Stromal cell of bone marrow (primary cell): ENCODE results near the gene RMDN2.
A peak's percentile ranks its signal among the peaks of the same experiment; 100 is the strongest.
"Not testable (repeated sequence)": the region's sequence is repeated elsewhere in the genome, so short reads cannot be mapped to it uniquely, and the experiment has no call there.

Experiments used
- DNase-seq: peaks from one replicate; pipeline ENCODE4 v3.0.0-alpha.2; 2012; ENCODE audit warnings: low read depth

The RMDN2 gene

DNA sequence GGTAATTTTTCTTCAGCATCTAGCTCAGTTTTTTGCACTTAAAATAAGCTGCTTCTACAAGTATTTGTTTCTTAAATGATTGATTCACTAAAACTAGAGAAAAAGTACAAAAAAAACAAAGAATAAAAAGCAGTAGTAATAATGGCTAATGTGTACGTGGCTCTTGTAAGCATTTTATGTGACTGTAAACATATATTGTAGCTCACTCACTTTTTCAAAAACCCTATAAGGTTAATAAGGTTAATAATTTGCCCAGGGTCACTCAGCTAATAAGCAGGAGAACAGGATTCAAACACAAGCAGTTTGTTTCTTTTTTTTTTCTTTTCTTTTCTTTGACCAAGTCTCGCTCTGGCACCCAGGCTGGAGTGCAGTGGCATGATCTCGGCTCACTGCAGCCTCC lies 67.5 kb downstream of the RMDN2 start:
- no peak for DNase-seq

DNA sequence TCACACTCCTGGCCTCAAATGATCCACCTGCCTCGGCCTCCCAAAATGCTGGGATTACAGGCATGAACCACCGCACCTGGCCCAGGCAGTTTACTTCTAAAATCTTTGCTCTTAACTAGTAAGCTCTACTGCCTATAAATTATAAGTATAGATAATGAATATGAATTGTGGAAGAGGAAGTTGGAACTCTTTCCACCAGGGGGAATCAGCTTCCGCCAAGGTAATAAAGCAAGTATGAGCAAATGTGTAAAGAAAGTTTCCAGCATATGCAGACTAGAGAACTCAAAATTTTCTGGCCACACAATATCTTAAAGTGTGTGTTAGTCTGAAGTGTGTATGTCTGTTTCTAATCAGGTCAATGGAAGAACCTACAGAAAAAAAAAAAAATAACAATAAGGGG lies 68.1 kb downstream of the RMDN2 start:
- DNase-seq = no peak

DNA sequence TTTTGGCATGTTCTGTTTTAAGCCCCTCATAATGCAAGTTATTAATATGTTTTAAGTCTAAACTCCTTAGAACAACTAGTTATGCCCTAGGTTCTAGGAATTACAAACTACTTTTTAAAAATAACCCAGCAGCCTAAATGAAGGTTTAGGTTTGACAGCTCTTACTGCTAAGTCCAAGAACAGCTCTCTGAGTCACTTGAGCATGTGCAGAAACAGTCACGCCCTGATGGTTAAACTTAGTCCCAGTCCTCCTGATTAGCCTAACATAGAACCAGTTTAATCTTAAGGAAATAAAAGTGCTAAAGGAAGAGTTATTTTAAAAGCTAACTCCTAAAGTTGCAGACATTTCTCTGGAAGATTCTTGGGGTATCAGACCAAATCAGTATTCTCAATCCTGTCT lies 72.5 kb downstream of the RMDN2 start:
- no peak for DNase-seq

DNA sequence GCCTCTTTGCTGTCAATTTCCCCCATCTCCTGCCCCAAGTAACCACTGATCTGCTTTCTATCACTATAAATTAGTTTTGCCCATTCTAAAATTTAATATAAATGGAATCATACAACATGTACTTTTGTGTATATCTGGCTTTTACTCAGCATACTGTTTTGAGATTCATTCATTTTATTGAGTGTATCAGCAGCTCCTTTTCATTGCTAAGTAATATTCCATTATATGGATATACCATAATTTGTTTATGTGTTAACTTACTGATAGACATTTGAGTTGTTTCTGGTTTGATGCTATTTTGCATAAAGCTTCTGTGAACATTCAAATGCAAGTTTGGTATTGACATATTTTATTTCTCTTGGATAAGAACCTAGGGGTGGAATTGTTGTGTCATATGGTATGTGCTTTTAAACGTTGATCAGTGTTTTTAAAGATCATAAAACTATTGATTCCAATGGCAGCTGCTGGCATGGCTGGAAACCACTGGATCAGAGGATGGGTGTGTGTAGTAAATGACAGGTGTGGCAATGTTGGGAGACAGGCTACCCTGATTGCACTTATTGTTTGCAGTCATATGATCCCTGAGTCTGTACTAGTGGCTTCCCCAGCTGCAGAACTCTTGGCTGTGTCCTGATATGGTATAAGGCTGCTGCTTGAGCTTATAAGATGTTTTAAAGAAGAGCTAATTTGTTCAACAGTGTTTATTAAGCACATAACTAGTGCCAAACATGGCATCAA lies 75.6 kb downstream of the RMDN2 start:
- no peak for DNase-seq

DNA sequence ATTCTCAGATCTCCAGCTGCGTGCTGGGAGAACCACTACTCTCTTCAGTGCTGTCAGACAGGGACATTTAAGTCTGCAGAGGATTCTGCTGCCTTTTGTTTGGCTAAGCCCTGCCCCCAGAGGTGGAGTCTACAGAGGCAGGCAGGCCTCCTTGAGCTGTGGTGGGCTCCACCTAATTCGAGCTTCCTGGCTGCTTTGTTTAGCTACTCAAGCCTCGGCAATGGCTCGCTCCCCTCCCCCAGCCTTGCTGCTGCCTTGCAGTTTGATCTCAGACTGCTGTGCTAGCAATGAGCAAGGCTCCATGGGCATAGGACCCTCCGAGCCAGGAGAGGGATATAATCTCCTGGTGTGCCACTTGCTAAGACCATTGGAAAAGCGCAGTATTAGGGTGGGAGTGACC lies 85.1 kb downstream of the RMDN2 start:
- DNase-seq = not testable (repeated sequence)

DNA sequence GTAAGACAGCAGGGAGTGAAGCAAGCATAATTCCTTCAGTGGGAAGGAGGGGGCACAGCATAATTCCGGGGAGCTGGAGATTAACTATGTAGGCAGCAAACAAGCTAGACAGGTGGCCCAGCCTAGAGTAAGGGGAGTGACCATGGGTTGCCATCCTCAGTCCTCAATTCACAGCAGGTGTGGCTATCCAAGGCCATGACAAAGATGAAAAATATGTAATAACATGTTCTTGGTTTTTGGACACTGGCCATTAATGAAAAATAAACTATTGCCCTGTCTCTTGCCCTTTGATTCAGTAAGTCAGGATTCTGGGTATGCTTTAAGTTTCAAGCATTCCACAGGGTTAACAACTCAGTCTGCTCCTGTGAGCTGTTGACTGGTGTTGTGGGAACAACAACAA lies 85.9 kb downstream of the RMDN2 start:
- no peak for DNase-seq

DNA sequence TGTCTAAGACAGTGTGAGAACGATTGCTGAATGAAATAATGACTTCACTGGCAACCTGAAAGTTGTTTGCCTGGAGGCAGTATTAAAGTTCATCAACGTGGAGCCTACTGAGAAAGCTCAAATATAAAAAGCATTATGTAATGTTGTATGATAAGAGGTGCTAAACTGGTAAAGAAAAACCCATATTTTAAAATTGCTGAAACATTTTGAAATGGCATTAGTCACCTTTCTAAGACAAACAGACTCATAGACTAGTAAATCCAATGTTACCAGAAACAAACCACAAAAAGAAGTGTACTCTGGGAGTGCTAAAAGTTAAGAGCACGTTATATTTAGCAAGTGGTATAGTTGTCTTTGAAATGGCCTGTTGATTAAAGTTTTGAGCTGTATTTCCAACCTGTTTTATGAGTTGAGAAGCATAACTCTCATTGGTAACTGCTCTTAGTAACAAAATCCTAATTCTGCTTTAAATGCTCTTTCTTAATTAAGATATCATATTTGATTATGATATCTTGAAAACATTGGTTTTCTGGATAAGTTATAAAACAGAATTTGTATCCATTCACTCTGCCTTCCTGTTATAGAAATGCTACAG lies 88.2 kb downstream of the RMDN2 start:
- peak; percentile 64 for DNase-seq

DNA sequence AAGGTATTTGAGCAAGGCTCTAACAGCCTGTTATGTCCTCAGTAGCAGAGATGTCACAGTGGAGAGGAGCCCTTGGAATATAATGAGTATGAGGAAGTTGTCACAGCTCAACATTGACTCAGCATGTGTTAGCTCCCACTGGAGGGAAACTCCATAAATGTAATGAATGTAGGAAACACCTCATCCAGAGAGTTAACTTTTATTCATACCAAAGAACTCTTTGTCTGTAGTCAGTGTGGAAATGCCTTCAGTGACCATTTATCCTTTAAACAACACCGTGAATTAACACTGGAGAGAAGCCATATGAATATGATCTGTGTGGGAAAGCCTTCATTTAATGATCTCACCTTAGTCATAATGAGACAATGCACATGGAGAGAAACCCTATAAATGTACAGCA lies 91.1 kb downstream of the RMDN2 start:
- DNase-seq = no peak

DNA sequence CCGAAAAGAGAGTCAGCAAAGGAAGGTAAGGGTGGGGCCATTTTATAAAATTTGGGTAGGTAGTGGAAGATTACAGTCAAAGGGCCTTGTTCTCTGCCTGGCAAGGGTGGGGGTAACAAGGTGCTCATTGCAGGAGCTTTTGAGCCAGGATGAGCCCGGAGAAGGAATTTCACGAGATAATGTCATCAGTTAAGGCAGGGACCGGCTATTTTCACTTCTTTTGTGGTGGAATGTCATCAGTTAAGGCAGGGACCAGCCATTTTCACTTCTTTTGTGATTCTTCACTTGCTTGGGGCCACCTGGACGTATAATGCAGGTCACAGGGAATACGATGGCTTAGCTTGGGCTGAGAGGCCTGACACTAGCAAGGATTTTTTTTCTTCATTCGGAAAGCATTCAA lies 92.7 kb downstream of the RMDN2 start:
- DNase-seq = no peak

DNA sequence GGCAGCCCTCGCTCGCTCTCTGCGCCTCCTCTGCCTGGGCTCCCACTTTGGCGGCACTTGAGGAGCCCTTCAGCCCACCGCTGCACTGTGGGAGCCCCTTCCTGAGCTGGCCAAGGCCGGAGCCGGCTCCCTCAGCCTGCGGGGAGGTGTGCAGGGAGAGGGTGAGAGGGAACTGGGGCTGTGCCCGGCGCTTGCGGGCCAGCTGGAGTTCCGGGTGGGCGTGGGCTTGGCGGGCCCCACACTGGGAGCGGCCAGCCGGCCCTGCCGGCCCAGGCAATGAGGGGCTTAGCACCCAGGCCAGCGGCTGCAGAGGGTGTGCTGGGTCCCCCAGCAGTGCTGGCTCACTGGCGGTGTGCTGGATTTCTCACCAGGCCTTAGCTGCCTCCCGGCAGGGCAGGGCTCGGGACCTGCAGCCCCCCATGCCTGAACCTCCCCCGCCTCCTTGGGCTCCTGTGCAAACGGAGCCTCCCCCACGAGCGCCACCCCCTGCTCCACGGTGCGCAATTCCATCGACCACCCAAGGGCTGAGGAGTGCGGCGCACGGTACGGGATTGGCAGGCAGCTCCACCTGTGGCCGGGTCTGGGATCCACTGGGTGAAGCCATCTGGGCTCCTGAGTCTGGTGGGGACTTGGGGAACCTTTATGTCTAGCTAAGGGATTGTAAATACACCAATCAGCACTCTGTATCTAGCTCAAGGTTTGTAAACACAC lies 95.4 kb downstream of the RMDN2 start:
- DNase-seq = not testable (repeated sequence)

DNA sequence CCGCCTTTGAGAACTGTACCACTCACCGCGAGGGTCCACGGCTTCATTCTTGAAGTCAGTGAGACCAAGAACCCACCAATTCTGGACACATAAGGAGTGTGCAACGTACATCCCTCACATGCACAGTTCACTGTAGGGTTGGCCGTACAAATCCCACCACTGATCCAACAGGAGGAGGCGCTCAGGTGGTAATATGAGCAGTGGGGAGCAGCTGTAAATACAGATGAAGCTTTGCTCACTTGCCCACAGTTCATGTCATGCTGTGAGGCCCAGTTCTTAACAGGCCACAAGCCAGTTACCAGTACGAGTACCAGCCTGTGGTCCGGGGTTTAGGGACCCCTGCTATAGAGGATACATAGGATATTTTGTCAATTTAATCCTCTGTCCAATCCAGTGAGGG lies 96.5 kb downstream of the RMDN2 start:
- no peak for DNase-seq

DNA sequence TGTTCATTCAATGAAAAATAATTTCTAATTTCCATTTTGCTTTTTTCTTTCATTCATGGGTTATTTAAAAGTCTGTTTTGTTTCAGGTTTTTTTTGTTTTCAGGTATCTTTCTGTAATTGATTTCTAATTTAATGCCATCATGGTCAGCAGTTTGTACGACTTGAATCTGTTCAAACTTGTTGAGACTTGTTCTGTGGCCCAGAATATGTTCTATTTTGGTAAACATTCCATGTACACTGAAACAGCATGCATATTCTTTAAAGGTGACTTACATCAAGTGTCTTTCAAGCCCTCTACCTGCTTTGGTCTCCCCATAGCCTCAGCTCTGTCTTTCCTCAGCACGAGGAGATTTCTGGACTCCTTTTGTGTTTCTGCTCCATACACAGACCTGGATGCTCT lies 101.8 kb downstream of the RMDN2 start:
- no peak for DNase-seq

DNA sequence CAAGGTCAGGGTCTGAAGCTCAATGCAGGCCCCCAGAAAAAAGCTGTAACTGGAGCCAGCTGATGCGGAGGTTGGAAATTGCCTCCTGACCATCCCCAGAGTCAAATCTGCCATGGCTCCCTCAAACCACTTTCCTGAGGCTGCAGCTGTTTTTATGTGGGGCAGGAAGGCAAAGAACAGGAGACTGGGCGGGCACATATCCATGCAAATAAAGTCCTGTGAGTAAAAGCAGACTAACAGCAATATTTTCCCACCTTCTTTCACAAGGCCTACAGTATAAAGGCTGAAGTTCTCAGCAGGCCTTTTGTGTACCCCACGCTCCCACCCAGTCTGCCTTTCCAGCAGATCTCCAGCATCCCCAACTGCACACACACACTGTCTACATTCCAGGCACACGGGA lies 103.7 kb downstream of the RMDN2 start:
- DNase-seq = no peak

DNA sequence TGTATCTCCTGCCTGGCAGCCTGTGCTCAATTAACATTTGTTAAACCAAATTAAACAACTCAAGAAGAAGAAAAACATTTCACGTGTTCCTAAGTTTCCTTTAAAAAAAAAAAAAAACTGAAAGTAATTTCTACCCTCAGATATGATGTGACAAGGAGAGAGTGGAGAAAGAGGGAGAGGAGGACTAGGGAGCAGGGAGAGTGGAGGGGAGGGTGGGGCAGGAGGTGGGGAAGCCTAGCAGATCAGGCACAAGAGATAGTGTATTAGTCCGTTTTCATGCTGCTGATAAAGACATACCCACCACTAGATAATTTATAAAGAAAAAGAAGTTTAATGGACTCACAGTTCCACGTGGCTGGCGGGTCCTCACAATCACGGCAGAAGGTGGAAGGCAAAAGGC lies 104.4 kb downstream of the RMDN2 start:
- no peak for DNase-seq

DNA sequence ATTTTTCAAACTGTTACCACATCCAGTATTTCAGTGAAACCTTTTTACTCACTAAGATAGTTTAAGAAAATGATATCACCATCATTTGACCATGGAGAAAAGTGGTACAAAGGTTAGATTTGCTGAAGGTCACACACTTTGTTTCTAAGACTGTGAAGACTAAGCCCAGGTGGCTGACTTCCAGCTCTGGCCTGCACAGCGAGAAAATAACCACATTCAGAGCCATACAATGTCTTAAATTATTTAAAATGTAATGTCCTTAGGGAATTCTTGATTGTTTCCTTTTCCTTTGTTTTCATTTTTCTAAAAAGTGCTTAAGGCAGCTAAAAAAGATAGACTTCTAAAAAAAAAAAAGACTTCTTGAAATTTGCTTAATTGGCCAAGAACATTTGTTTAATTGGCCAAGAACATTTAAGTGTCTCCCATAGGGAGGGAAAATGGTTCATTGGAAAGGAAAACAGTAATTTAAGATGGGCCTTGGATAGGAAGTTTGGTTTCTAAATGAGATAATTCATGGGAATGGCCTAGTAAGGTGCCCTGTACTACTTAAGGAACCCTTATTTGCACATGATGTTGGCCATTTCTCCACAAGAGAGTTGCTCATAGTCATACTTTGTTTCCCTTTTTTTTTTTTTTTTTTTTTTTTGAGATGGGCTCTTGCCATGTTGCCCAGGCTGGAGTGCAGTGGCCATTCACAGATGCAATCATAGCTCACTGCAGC lies 105.7 kb downstream of the RMDN2 start:
- peak; percentile 60 for DNase-seq

DNA sequence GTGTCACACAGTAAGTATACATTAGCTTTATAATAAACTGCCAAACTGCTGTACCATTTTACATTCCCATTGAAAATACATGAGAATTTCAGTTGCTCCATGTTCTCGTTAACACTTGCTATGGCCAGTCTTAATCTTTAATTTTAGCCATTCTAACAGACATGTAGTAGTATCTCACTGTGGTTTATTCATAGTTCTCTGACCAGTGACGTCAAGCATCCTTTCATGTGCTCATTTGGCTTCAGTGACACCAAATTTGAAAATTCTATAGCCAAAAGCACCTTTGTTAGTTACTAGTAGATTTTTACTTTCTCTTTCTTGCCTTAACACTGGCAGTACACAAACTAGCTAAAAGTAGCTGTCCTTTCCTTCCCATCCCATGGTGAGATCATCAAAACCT lies 107.9 kb downstream of the RMDN2 start:
- DNase-seq = no peak

DNA sequence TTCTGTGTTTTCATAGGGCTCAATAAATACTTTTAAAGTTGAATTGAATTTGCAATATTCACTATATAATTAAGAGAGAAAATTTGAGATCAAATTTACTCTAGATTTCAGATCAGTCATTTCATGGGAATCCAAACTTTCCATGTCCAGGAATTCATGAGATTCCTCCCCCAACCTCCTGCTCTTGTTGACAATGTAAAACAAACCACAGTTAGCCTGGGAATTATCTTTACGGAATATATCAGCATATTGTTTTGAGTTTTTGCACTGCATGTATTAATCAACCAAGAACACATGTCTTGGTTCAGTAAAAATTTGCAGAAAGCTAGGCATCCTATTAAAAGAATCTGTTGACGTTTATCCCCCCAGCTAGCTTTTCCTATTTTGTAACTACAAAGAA lies 108.6 kb downstream of the RMDN2 start:
- no peak for DNase-seq

DNA sequence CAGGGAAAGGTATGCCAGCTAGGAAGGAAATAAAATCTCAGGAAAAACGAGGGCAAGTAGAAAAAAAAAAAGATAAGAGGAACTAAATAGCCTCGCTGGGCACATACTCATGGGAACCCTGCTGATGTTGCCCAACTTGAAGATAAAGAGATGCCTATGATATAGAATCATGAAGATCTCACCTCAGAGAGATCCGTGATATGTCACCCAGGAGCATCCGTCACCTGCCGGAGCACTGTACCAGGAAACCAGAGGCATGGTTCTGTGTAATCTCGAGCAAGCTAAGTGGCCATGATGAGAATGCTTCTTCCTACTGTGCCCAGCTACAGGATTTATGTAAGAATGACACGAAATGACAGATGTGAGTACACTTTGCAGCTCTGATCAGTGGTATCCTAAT lies 110.9 kb downstream of the RMDN2 start:
- DNase-seq = no peak

DNA sequence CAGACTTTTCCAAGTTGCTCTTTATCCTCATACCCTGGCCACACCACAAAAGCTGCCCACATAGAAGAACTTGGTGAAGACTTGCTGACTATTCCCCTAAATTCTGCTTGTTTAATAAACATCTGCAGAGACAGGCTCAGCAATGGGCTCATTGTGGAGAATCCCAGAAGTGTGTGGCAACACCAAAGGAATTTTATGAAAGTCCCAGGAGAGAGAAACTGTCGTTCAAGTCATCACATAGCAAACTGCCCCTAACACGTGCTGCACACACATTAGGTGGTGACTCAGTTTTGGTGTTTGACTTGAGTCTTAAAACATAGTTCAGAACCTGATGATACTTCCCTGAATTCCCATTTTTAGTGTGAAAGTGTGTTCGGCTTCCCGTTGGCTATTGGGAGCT lies 112.2 kb downstream of the RMDN2 start:
- DNase-seq = no peak

DNA sequence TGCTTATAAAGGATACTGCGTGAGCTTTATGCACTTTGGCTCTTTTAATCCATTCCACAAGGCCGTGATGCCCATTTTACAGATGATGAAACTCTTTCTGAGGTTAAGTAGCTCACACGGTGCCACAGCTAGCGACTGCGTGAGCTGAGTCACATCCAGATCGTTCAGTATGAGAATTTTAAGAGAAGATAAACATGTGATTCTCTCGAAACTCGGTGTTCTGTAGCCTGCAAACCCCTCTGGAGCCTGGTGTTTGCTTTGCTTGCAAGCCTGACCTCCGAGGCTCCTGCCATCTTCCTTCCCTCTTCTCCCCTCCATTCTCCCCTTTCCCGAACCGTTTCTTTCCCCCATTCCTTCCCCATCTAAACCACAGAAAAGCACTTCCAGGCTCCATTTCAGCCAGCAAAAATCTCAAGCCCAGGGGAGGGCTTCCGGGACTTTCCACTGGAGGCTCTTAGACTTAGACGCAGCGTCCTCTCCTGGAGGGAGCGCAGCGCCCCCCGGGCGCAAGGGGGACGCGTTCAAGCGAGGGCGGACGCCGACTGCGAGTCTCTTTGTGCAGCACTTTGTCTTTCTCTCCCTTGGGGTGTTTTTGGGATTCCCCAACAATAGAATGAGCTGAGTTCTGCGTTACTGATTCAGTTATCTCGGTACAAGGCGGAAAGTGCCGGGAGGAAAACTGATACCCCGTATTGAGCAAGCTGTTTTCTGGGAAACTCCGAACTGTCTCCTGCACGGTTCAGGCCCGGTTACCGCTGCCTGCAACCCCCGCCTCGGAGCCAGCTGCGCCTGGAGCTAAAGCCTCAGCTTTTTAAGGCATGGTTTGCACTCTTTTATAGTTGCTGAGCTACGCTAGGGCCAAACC lies 112.9 kb downstream of the RMDN2 start:
- peak; percentile 69 for DNase-seq

DNA sequence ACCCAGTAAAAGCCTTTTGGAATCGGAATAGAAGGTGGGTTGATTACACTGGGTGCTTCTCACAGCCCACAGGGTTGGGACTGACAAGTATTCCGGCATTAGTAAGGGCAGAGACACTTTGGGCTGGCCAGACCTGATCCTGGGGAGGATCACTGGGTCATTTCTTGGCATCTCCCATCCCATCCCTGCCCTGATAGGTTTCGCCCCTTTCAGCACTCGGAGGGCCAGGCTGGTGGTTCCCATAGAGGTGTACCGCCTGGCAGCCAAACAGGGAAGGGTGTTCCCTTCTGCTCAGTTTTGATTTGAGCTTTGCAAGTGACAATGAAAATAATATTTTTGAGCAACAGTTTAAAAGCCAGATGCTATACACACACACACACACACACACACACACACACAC lies 113.6 kb downstream of the RMDN2 start:
- DNase-seq = no peak
